GM19023 (cell line): Measurements from ENCODE around the gene TMEM44.
"Not testable (repeated sequence)": the region's sequence is repeated elsewhere in the genome, so short reads cannot be mapped to it uniquely, and the experiment has no call there.

Experiments used
- ATAC-seq: cut with Tn5 transposase; IDR thresholded peaks from one replicate; pipeline ENCODE4 v1.9.1; 2021; ENCODE audit warnings: mild to moderate bottlenecking, moderate library complexity; ENCODE audit not compliant: unreplicated experiment

The TMEM44 gene

GRCh38 chr3:194647747-194648146 is 14.5 kb upstream of the TMEM44 start:
- no peak for ATAC-seq

GRCh38 chr3:194642769-194643168 is 9.6 kb upstream of the TMEM44 start:
- no peak for ATAC-seq

GRCh38 chr3:194640829-194641228 is 7.6 kb upstream of the TMEM44 start:
- no peak for ATAC-seq

- ATAC-seq: no peak
Measured at GRCh38 chr3:194638991-194639605, 5.9 kb upstream of the TMEM44 start.

GRCh38 chr3:194637541-194638400 is 4.6 kb upstream of the TMEM44 start:
- no peak for ATAC-seq

GRCh38 chr3:194637066-194637465 is 3.8 kb upstream of the TMEM44 start:
- ATAC-seq: no peak

- ATAC-seq: peak; percentile 56
Measured at GRCh38 chr3:194632809-194633348, 340 bp downstream of the TMEM44 start.

- ATAC-seq: no peak
Measured at GRCh38 chr3:194632226-194632808, 902 bp downstream of the TMEM44 start.

- ATAC-seq: no peak
Measured at GRCh38 chr3:194631696-194632095, 1.5 kb downstream of the TMEM44 start.

GRCh38 chr3:194630681-194631080 is 2.5 kb downstream of the TMEM44 start:
- ATAC-seq: not testable (repeated sequence)

GRCh38 chr3:194624956-194625355 is 8.3 kb downstream of the TMEM44 start:
- no peak for ATAC-seq

- no peak for ATAC-seq
Measured at GRCh38 chr3:194623449-194624290, 9.5 kb downstream of the TMEM44 start.

GRCh38 chr3:194622621-194623340 is 10.4 kb downstream of the TMEM44 start:
- ATAC-seq: no peak

GRCh38 chr3:194621947-194622346 is 11.3 kb downstream of the TMEM44 start:
- no peak for ATAC-seq

GRCh38 chr3:194620196-194620595 is 13.0 kb downstream of the TMEM44 start:
- ATAC-seq: no peak

GRCh38 chr3:194619741-194620140 is 13.5 kb downstream of the TMEM44 start:
- no peak for ATAC-seq

GRCh38 chr3:194618858-194619608 is 14.2 kb downstream of the TMEM44 start:
- ATAC-seq: no peak

- no peak for ATAC-seq
Measured at GRCh38 chr3:194617827-194618226, 15.4 kb downstream of the TMEM44 start.

GRCh38 chr3:194617143-194617671 is 16.0 kb downstream of the TMEM44 start:
- ATAC-seq: no peak
